K562 (cell line): ENCODE data around the gene ACP5. TPM values are rescaled to one million over a fixed set of nuclear protein-coding genes. Genes with fewer than 3 reads are reported as not detected.

ENCODE experiments used
- ETV6 ChIP-seq, 3 experiments: fragments of 150-350 bp in 1 of 3; sonication (generic) in 1 of 3; formaldehyde crosslinking in 1 of 3; IDR thresholded peaks; 2 replicates each; pipeline versions ENCODE4 v1.6.1 to v1.8.0; 2014 to 2022; ENCODE audit warnings: borderline replicate concordance in 2 of 3, low read depth in 2 of 3, antibody characterized with exemption in 1 of 3, low read length in 1 of 3, mild to moderate bottlenecking in 1 of 3, missing genetic modification reagents in 1 of 3
- RAD21 ChIP-seq, 2 experiments: fragments of 250-450 bp in 1 of 2; fragments of 450-650 bp in 1 of 2; sonication (Bioruptor Pico) in 1 of 2; formaldehyde crosslinking in 1 of 2; IDR thresholded peaks in 1 of 2; conservative IDR thresholded peaks in 1 of 2; 2 replicates each; pipeline versions ENCODE4 v1.4.0 to v1.8.0; 2020 to 2022; ENCODE audit warnings: mild to moderate bottlenecking in 2 of 2, moderate library complexity in 1 of 2
- SMC3 ChIP-seq: conservative IDR thresholded peaks from 2 replicates; pipeline ENCODE4 v1.6.1; 2011; ENCODE audit warnings: low read depth, low read length, improper control_type of control experiment; ENCODE audit not compliant: insufficient read depth
- STAG1 ChIP-seq: sonication (generic); formaldehyde crosslinking; IDR thresholded peaks from 2 replicates; pipeline ENCODE4 v1.5.0; 2020; ENCODE audit warnings: missing genetic modification reagents, borderline replicate concordance
- ZNF184 ChIP-seq: sonication (generic); formaldehyde crosslinking; IDR thresholded peaks from 2 replicates; pipeline ENCODE4 v1.5.0; 2020; ENCODE audit warnings: missing genetic modification reagents
- polyA plus RNA-seq, 8 experiments: library from polyadenylated mRNA; depleted of rRNA in 4 of 8; stranded (reverse) in 5 of 8; unstranded in 3 of 8; fragments of >200 nt; fragmentation: Nextera tagmentation in 2 of 8; fragmentation: Illumina TruSeq in 1 of 8; extraction: Ambion mirVana in 2 of 8; extraction: Trizol in 1 of 8; gene quantifications; 2 replicates each; pipeline versions ENCODE4 v1.2.1 to v1.2.3, GENCODE V29; 2011 to 2014; ENCODE audit warnings: inconsistent platforms in 1 of 8, missing spikeins in 1 of 8
- total RNA-seq, 7 experiments: library from RNA; depleted of rRNA in 6 of 7; stranded (reverse); fragments of >200 nt in 6 of 7; fragmentation: Illumina TruSeq in 2 of 7; extraction: Trizol in 2 of 7; gene quantifications; 2 replicates each; pipeline versions ENCODE4 v1.2.1 to v1.2.3, GENCODE V29; 2011 to 2021; ENCODE audit warnings: low replicate concordance in 1 of 7
- TF ChIP-seq, protein P1 (sequence below), 2 experiments: fragments of 450-650 bp; formaldehyde crosslinking in 1 of 2; IDR thresholded peaks; 2 replicates each; pipeline versions ENCODE4 v1.4.0 to v1.6.1; 2014 to 2020; ENCODE audit warnings: mild to moderate bottlenecking in 2 of 2, borderline replicate concordance in 1 of 2, low read depth in 1 of 2
- TF ChIP-seq, protein P2 (sequence below), 3 experiments: fragments of 200-800 bp in 1 of 3; sonication (Bioruptor generic) in 1 of 3; sonication (generic) in 1 of 3; formaldehyde crosslinking in 1 of 3; IDR thresholded peaks; 2 replicates each; pipeline versions ENCODE4 v1.6.1 to v1.8.0; 2016 to 2022; ENCODE audit warnings: mild to moderate bottlenecking in 2 of 3, missing compliant biosample characterization in 2 of 3, missing genetic modification characterization in 2 of 3, missing genetic modification reagents in 1 of 3
- TF ChIP-seq, protein P3 (sequence below): fragments of 450-650 bp; IDR thresholded peaks from 2 replicates; pipeline ENCODE4 v1.6.1; 2016; ENCODE audit warnings: antibody characterized with exemption
- TF ChIP-seq, protein P4 (sequence below): sonication (generic); formaldehyde crosslinking; IDR thresholded peaks from 2 replicates; pipeline ENCODE4 v1.8.1; 2023; ENCODE audit warnings: mild to moderate bottlenecking, missing genetic modification reagents

Gene ACP5
- total and polyA plus RNA-seq, 9 of the 15 experiments (the other 6 are each of a cell fraction or from before 2014, with no cell fraction given), result 0.06 to 1.1 (median 0.31) TPM; not detected in 1

DNA sequence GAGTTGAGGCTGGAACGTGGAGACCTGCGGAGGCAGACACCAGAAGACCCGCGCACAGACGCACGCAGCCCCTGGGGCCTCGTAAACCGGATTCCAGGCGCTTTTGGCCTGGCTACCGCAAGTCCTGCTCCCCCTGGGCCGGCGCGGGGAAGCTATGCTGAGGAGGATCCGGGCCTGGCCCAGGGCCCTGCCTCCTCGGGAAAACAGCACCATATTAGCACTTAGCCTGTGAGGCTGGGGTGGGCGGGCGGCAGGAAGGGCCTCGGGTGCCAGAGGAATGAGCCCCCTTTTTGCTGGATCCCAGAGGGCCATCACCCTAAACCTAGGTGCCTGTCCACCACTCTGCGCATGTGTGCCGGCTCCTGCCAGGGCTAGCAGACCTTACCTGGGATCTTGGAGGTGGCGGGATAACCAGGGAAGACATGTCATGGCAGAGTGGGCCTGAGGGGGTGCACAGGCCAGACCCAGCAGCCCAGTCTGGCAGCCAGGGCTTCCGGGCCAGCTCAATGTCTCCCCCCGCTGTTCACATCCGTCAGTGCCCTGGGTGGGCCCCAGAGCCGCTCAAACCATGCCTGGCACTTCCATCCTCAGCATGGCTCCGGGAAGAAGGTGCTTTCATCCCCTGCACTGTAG is 25.7 kb downstream of the ACP5 start (continued):
- 0 out of 2 replicates have a peak, but pooled peaks have one; percentile 25 for TF ChIP-seq SMC3
- TF ChIP-seq, protein P1, sequence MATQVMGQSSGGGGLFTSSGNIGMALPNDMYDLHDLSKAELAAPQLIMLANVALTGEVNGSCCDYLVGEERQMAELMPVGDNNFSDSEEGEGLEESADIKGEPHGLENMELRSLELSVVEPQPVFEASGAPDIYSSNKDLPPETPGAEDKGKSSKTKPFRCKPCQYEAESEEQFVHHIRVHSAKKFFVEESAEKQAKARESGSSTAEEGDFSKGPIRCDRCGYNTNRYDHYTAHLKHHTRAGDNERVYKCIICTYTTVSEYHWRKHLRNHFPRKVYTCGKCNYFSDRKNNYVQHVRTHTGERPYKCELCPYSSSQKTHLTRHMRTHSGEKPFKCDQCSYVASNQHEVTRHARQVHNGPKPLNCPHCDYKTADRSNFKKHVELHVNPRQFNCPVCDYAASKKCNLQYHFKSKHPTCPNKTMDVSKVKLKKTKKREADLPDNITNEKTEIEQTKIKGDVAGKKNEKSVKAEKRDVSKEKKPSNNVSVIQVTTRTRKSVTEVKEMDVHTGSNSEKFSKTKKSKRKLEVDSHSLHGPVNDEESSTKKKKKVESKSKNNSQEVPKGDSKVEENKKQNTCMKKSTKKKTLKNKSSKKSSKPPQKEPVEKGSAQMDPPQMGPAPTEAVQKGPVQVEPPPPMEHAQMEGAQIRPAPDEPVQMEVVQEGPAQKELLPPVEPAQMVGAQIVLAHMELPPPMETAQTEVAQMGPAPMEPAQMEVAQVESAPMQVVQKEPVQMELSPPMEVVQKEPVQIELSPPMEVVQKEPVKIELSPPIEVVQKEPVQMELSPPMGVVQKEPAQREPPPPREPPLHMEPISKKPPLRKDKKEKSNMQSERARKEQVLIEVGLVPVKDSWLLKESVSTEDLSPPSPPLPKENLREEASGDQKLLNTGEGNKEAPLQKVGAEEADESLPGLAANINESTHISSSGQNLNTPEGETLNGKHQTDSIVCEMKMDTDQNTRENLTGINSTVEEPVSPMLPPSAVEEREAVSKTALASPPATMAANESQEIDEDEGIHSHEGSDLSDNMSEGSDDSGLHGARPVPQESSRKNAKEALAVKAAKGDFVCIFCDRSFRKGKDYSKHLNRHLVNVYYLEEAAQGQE (IDR thresholded peaks at IDR 0.05; ENCODE audit: borderline replicate concordance), result peak; percentile 56; the same call in 1 of the 2 replicates
- TF ChIP-seq, protein P1 (CRISPR knock-in tag; IDR thresholded peaks at IDR 0.05; ENCODE audit: low read depth), result no peak
- TF ChIP-seq RAD21 (CRISPR knock-in tag; conservative IDR thresholded peaks at IDR 0.05 in 1 of 2, IDR thresholded peaks at IDR 0.05 in 1 of 2), result peak; percentile 22 to 63; a peak in 3 of 4 replicates
- TF ChIP-seq, protein P2, sequence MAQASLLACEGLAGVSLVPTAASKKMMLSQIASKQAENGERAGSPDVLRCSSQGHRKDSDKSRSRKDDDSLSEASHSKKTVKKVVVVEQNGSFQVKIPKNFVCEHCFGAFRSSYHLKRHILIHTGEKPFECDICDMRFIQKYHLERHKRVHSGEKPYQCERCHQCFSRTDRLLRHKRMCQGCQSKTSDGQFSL (CRISPR knock-in tag; IDR thresholded peaks at IDR 0.05), result peak; percentile 61
- TF ChIP-seq, protein P2 (tag; IDR thresholded peaks at IDR 0.05), result 0 out of 4 replicates have a peak, but pooled peaks of 1 of the 2 experiments have one; percentile 35
- 0 out of 2 replicates have a peak, but pooled peaks have one; percentile 3 for TF ChIP-seq STAG1 (CRISPR knock-in tag)
- TF ChIP-seq ZNF184 (CRISPR knock-in tag), result no peak
- TF ChIP-seq, protein P3, sequence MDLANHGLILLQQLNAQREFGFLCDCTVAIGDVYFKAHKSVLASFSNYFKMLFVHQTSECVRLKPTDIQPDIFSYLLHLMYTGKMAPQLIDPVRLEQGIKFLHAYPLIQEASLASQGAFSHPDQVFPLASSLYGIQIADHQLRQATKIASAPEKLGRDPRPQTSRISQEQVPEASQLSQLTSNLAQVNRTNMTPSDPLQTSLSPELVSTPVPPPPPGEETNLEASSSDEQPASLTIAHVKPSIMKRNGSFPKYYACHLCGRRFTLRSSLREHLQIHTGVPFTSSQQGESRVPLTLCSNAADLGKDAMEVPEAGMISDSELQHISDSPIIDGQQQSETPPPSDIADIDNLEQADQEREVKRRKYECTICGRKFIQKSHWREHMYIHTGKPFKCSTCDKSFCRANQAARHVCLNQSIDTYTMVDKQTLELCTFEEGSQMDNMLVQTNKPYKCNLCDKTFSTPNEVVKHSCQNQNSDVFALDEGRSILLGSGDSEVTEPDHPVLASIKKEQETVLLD, result no peak
- TF ChIP-seq, protein P4, sequence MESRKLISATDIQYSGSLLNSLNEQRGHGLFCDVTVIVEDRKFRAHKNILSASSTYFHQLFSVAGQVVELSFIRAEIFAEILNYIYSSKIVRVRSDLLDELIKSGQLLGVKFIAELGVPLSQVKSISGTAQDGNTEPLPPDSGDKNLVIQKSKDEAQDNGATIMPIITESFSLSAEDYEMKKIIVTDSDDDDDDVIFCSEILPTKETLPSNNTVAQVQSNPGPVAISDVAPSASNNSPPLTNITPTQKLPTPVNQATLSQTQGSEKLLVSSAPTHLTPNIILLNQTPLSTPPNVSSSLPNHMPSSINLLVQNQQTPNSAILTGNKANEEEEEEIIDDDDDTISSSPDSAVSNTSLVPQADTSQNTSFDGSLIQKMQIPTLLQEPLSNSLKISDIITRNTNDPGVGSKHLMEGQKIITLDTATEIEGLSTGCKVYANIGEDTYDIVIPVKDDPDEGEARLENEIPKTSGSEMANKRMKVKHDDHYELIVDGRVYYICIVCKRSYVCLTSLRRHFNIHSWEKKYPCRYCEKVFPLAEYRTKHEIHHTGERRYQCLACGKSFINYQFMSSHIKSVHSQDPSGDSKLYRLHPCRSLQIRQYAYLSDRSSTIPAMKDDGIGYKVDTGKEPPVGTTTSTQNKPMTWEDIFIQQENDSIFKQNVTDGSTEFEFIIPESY, result peak; percentile 33; the same call in 1 of the 2 replicates
- TF ChIP-seq ETV6 (IDR thresholded peaks at IDR 0.05; ENCODE audit: borderline replicate concordance in 1 of 2, low read depth in 2 of 2, low read length in 1 of 2), result no peak
- no peak for TF ChIP-seq ETV6 (CRISPR knock-in tag; IDR thresholded peaks at IDR 0.05; ENCODE audit: borderline replicate concordance)
